LNCaP clone FGC (cell line): ENCODE results near the gene GRB10.

Experiments
- DNase-seq: peaks from one replicate; pipeline ENCODE4 v3.0.0-alpha.2; 2011; ENCODE audit warnings: low read depth
- H3K4me3 ChIP-seq: 2 replicates; pipeline ENCODE4 v1.5.1; 2011; ENCODE audit warnings: mild to moderate bottlenecking, low read depth, low read length, control low read depth
- CTCF ChIP-seq: IDR thresholded peaks from 2 replicates; pipeline ENCODE4 v1.5.1; 2012; ENCODE audit warnings: mild to moderate bottlenecking; ENCODE audit not compliant: control insufficient read depth, insufficient read depth; ENCODE audit errors: extremely low read depth

Gene GRB10

GRCh38 chr7:50788382-50788781 is 5.7 kb upstream of the GRB10 start:
- TF ChIP-seq CTCF, result no peak
- no peak overlapping the region for H3K4me3 ChIP-seq
- no peak for DNase-seq

- no peak for DNase-seq
- no peak overlapping the region for H3K4me3 ChIP-seq
- no peak for TF ChIP-seq CTCF
These were observed 5.1 kb upstream of the GRB10 start for GRCh38 chr7:50787825-50788224.

- H3K4me3 ChIP-seq, result no peak overlapping the region
- no peak for DNase-seq
- no peak for TF ChIP-seq CTCF
These were observed 2.6 kb upstream of the GRB10 start for GRCh38 chr7:50785346-50785745.

DNA sequence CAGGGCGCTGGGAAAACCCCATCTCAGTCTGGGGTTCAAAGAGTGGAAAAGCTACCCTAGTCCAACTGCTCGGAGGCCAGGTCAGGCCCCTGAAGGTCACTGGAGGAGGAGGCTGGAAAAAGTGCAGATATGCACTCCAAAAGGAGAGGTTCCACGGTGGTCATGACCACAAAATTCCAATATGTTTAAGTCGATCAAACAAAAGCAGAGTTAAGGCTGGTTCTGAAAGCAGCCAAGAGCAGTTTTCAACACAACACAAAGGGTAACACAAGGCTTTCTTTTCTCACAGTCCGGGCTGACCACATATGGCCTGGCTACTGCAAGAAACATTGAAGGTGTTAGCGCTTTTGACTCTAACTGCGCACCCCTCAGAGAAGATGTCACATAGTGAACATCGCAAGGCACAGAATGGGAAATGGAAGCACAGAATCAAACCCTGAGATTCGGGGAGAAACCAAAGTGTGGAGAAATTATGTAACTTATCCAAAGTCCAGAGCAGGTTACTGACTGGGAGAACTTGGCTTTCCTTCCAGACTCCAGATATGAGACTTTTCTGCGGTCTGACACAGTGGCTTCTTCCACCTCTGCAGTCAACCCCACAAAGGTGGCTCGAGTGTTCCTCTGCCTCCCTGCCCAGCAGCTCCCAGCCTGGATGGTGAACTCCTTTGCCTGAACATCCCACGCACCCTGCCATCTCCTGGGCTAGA is 1.3 kb upstream of the GRB10 start:
- no peak for DNase-seq
- no peak for TF ChIP-seq CTCF
- H3K4me3 ChIP-seq, result no peak overlapping the region

DNA sequence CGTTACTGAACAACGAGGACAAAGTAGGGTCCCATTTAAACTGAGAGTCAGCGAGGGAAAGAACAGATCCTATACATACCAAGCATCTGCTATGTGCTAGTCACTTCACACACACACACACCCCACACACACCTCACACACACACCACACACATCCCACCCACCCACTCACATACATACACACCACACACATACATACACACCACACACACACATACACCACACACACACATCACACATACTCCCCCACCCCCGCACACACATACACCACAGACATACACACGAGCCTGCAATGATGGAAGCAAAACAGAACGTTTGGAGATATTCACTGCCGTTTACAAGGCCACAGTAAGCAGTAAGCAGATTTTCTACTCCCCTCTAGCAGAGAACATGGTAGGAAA is 607 bp upstream of the GRB10 start:
- no peak overlapping the region for H3K4me3 ChIP-seq

GRCh38 chr7:50781381-50782293 is 1.1 kb downstream of the GRB10 start:
- no peak for TF ChIP-seq CTCF
- DNase-seq, result no peak
- H3K4me3 ChIP-seq, result peak overlapping the region; percentile 39

More for the DNA sequence above, 607 bp upstream of the GRB10 start:
- TF ChIP-seq CTCF, result no peak
- no peak for DNase-seq
